CD1c-positive myeloid dendritic cell (primary cell): ENCODE results near the gene GPR37.

Source experiments
- DNase-seq: peaks from one replicate; pipeline ENCODE4 v3.0.0-alpha.2; 2016; ENCODE audit errors: extremely low spot score

Gene GPR37, protein sequence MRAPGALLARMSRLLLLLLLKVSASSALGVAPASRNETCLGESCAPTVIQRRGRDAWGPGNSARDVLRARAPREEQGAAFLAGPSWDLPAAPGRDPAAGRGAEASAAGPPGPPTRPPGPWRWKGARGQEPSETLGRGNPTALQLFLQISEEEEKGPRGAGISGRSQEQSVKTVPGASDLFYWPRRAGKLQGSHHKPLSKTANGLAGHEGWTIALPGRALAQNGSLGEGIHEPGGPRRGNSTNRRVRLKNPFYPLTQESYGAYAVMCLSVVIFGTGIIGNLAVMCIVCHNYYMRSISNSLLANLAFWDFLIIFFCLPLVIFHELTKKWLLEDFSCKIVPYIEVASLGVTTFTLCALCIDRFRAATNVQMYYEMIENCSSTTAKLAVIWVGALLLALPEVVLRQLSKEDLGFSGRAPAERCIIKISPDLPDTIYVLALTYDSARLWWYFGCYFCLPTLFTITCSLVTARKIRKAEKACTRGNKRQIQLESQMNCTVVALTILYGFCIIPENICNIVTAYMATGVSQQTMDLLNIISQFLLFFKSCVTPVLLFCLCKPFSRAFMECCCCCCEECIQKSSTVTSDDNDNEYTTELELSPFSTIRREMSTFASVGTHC

DNA sequence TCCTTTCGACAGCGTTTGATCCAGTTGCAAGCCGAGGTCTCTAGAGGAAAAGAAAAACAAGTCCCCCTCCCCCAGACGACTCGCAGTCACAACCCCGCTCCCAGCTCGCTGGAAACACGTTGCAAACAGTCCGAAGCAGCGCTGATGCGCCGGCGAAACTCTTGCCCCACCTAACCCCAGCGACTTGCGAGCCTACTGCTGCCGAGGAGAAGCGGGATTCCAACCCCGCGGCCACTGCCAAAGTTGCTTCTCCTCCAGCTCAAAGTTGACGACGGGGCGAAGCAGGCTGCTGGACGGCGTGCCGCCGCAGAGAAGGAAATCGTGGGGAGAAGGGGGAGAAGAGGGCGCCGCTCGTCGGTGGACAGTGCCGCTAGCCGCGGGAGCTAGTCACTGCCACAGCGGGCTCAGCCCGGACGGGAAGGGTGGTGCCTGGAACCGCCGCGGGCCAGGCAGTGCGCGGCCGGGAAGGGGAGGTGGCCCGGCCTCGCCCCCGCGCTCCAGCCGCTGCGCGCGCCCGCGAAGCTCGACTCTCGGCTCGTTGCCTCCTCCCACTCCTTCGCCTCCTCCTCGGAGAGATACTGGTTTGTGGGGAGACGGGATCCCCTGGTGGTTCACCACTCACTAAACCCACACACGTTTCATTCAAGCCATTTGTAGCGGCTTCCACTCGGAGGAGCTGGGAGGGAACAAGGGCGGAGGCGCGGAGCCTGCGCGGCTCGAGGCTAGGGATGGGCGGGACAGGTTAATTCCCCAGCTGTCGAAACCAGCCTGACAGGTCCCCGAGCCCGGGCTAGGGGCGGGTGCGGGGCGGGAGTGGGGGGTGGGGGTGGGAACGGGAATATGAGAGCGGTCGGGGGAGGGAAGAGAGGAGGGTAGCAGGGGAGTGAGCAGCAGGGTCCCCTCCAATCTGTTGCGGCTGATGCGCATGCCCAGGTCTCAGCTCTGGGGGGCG is at the start of gene GPR37:
Gene GPR37 (minus strand): TSS at position 392 of the 952 bp plus-strand sequence. CDS start 816 bp downstream, outside the sequence.
- peak; percentile 51 for DNase-seq

DNA sequence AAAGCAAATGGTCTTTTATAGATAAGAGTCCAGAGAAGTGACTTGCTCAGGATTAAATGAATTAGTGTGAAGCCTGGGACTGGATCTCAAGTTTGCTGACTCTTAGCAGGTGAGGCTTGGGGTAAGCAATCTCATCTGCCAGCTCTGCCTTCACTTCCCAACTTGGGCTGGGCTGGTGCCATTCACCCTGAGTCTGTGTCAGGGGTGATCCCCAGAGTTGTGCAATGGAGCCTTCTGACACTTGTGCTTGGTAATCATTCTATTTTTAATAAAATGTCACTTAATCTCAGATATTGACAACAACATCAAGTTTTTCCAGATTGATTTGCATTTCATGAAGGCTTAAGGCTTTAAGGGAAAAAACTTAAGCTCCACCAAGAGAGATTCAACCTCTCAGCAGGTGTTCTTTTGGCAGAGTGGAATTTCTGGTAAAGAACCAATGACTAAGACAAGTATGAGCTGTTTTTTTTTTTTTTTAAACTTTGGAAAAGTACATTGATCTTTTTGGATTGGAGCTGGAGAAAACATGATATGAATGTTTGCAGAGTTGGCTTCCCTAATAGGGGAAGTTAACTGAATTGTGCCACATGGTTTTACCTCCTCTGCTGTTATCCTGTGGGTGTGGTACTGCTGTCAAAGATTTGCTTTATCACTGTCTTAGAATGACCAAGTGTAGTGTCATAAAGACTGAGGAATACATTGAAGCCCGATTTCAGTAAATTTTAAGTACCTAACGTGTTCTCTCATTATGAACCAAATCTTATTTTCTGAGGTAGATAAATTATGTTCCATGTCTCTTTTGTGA is 48.6 kb upstream of the GPR37 start:
- DNase-seq, result no peak

DNA sequence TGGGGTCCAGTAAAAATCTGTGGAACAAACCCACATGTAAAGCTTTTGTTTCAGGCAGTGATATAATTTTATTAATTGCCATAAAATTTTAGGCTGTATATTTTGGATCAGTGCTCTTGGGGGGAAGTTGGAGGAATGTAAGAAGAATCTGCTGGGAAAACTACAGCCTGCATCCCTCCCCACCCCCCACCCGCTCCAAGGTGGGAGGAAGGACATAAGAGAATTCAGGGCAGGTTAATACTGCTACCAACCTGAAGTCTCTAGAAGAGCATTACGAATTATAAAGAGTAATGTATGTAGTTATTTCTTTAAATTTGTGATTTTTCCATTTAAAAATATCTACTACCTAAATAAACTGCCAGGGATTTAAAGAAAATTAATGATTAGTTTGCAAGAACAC is 47.2 kb upstream of the GPR37 start:
- DNase-seq, result no peak

DNA sequence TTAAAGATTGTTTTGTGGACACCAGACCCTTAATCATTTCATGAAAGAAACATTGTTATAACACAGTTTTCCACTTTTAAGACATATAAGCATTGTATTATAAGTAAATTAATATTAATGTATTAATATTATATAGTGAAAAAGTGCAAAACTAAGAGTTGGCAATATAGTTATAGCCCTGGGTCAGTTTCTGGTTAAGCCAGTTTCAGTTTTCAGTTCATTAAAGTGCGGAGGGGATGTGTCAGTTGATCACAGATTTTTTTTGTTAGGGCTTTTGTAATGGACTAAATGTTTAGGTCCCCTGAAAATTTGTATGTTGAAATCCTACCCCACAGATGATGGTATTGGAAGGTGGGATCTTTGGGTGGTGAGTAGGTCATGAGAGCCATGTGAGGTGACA is 45.7 kb upstream of the GPR37 start:
- DNase-seq, result no peak

DNA sequence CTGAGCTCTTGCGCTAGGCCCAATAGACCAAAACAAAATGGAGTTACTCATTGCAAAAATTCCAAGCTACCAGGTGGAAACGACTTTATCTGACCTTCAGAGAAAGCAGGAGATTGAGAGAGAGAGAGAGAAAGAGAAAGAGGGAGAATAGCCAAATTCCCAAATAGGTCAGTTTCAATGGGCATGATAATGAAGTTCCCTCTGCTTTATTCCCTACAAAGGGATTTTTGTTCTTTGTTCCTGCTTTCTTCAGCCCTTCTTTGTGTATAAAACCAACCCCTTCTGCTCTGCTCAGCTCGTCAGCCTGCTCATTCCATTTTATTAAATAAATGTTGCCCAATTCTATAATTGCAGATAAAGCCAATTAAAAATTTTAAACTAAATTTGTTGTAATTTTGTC is 45.0 kb upstream of the GPR37 start:
- DNase-seq, result no peak

DNA sequence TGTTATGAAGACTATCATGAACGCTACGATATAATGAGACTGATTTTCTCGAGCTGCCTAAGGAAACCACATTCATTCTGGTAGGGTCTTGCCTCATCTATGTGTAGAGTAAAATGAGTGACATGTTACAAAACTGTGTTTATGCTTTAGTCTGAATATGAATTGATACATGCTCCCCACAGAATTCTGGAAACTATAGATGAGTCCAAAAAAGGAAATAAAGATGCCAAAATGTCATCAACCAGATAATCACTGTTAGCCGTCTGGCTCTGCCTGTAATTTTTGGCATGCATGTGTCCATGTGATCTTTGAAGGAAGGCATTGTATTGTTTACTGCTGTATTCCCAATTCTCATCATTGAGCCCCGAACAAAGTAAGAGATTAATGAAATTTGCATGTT is 42.6 kb upstream of the GPR37 start:
- DNase-seq, result no peak

DNA sequence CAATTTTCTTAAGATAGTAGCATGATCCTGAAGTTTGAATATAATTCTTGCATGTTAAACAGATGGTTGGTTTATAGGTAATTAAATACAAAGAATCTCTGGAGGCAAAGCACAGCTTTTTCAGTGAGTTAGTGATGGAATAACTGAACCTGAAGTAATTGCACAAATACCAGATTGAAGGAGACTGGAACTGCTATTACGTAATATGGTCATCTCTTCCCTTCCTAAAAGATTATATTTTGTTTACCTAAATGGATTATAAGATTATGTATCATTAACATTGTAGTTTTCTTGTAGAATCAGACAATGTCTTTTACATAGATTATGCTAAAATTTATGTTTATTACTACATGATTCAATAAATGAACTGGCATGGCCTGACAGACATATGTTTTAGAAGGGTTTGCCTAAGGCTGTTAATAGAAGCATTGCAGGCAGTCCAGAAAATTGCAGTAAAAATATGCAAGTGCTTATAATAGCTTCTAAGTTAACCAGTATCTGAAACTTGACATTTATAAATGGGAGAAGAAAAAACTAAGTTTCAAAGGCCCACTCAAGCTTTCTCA is 35.8 kb upstream of the GPR37 start:
- DNase-seq, result no peak

DNA sequence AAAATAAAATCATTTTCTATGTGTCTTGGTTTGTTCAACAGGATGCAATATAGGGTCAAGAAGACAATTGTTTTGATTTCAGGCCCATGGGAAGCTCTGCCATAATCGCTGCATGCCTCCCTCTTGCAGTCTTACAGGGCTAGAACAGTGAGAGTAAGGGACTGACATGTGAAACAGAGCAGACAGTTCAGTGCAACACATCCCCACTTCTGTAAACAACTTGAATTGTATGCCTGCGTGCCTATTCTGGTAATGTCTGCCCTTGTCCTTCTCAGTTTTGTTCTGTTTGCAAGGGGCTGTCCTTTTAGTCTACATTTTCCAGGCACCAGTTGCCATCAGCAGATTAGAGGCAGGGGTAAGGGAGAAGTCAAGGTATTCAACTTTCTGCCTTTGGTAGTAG is 34.8 kb upstream of the GPR37 start:
- DNase-seq, result no peak

DNA sequence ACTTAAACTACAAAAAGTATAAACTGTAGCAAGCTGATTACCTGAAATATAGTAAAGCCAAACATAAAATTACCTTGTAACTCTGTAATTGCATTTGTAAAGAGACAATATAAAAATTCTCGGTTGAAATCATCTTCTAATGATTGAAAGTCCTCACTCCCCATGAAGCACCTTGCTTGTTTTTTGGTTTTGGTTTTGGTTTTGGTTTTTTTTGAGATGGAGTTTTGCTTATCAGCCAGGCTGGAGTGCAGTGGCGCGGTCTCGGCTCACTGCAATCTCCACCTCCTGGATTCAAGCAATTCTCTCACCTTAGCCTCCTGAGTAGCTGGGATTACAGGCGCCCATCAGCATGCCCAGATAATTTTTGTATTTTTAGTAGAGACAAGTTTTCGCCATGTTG is 33.9 kb upstream of the GPR37 start:
- DNase-seq, result no peak

DNA sequence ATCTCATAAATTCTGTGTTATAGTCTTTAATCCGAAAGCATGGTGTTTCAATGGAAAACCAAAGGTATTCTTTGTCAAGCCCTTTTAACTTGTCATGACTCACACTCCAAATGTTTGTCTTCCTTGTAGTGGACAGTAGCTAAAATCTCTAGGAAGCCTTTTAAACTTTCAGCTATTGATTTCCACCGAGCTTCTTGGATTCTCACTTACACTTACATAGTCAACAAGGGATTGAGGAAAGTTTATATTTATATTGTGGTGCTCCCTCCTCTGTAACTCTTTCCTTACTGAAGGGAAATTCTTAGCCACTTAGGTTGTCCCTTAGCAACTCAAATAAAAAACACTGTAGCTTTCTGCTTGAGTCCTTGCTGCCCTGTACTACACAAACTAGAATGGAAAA is 31.2 kb upstream of the GPR37 start:
- no peak for DNase-seq

DNA sequence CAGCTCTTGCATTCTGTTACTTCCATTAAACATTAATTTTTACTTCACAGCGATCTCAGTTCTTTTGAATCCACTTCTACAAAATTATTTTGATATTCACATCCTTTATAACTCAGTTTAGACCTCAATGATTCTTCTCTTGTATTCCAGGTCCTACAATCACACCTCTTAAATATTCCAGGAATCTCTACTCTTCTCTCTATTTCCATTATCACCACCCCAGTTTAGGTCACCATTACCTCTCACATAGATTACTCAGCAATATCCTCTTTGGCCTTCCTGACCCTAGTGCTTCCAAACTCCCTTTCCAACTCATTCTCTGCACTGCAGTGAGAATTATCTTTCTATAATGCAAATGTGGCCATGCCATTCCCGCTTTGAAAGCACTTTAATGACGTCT is 27.1 kb upstream of the GPR37 start:
- DNase-seq, result no peak

DNA sequence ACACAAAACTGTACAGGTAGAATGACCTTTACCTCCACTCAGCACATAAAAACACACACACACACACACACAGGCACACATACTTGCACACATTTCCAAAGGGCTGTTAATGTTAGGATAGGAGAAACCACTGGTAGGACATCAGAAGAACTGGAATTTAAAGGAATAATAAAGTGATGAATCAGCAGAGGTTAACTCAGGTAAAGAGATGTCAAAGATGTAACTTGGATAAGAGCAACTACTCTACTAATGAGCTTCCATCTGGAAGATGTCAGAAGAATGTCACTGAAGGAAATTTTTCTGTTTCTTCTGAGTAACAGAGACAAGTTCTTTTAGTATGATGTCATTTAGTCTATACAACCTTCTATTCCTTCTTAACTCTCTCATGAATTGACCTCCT is 26.4 kb upstream of the GPR37 start:
- DNase-seq, result no peak

DNA sequence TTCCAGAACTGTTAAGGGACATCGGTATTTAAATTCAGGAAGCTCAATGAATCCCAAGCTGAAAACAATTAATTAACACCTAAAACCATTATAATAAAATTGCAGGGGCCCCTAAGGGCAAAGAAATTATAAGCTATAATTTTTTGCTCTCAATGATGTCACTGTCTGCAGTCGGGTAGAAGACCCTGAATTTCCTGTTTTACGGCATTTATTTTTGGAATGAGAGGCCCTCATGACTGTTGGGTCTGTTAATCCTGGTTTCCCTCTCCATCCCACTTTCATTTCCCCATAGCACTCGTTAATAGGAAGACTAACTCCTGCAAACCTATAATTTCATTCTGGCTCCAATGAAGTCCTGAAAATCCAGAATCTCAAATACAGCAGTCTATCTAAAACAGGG is 25.8 kb upstream of the GPR37 start:
- no peak for DNase-seq

DNA sequence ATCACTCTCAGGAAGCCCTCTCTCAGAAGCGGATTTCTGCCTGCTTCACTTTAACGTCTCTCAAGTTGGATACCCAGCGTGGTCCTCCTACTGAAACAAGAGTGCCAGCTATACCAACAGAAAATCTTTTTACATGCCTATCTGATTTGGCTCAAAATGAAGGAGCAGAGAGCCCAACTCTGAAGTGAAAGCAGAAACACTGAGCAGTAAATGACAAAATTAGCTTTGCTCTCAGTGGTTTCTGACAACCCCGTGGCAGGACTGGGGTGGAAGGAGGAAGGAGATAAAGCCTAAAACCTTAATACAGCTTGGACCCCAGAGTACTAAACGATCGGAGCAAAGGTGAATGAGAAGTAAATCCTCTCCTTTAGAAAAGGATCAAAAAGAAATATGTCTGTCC is 25.1 kb upstream of the GPR37 start:
- no peak for DNase-seq

DNA sequence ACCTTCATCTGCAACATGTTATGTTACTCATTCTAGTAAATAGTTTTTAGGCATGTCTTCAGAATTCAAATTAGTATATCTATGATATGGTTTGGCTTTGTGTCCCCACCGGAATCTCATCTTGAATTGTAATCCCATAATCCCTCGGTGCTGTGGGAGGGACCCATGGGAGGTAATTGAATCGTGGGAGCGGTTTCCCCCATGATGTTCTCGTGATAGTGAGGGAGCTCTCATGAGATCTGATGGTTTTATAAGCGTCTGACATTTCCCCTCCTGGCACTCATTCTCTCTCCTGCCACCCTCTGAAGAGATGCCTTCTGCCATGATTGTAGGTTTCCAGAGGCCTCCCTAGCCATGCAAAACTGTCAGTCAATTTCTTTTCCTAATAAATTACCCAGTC is 20.4 kb upstream of the GPR37 start:
- no peak for DNase-seq

DNA sequence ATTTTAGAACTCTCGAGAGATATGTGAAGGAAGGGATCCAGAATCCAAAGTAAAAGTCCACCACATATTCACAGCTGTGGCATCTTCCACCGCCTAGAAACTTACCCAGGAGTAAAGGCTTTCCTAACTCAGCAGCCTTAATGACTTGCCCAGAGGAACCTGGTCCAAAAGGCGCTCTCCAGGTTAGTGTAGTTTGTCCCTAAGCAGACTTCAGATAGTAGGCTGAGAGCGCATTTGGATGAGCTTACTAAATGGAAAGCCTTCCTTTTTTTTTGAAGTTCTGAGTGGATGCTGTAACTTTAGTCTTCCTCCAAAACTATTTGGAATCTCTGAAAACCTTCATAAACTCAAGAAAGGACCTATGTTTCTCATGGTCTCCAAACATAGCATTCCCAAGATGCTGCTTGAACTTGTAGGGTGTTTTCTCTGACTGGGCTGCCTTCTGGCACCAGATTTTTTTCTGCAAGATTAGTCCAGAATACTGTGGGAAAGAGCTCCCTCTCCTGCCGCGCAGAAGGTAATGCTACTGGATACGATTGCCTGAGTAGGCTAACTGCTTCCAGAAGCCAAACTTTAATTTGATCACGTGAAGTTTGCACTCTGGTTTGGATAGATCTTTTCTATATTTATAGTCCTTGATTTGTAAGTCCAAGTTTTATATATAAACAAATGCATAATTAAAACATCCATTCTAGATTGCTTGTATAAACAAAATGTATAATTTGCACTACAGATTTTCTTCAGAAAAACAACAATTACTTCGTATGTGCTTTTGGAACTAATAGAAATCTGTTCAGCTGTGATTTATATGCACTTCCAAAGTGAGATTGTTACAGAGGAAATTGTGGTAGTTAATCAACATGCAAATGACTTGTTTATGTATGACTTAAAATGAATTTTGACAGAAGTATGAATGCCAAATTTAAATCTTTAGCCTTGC is 19.6 kb upstream of the GPR37 start:
- DNase-seq, result no peak

DNA sequence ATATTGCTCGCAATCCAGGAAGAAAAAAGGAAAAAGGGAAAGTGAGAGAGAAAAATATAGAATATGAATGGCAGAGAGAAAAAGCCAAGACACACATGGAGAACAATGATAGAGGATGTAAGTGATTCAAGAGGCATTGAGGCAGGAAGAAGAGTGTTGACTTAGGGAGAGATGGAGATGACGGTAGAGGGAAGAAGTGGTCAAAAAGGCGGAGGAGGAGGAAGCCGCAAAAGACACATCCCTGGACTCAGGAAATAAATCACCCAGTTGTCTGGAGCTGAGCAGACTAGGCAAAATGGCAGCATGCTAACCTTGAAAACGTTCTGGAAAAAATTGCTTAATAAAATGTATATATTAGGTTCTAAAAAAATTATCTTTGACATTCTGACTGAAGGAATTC is 17.7 kb upstream of the GPR37 start:
- no peak for DNase-seq

DNA sequence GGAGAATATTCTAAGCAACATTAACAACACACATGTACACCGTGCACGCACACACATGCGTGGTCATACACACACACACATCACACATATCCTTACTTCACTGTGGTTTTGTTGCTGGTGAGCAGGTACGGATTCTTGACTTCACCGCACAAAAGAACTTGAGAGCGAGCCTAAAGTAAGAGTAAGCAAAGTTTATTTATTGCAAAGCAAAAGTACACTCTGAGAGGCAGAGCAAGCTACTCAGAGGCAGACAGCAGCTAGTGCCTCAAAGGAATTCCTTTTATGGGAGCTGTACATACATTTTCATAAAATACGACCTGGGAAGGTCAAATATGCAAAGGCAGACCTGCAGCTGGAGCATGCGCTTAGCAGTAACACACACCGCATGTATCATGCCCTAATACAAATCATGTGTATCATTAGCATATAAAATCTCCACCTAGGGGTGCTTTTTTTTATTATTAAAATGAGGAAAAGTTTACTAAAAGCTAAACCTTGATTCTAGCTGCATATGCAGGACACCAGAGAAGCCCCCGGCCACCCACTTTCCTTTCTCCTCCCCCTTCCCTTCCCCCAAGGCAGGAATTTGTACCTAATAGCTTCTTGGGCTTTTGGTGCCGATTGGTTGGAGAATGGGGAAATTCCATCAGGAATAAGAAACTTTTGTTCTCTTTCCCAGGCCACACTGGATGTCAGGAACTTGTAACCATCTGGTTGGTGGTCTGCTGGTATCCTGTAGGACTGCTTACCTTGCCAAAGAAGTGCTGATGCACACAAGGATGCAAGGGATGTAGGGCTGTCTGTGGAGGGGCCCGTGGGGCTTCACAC is 16.5 kb upstream of the GPR37 start:
- no peak for DNase-seq

DNA sequence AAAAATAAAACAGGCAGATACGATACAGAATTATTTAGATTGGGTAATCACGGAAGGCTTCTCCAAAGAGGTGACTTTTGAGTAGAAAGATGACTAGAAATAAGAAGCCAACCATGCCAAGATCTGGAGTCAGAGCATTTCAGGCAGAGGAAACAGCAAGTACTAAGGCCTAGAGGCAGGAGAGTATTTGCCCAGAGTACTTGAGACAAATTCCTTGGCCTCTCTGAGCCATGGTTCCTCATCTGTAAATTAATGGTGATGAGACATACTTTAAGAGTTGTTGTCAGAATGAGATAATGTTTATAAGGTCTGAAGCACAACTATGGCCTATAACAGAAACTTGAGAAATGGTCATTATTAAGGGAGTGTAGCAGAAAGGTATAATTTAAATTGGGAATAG is 15.8 kb upstream of the GPR37 start:
- no peak for DNase-seq
